Nephron (organoid): ENCODE measurements around the gene PRDM16.

Experiments used
- H3K27ac Mint-ChIP-seq, 3 experiments: 2 replicates each; pipeline ENCODE4 v1.8.0; 2020; ENCODE audit warnings: mixed read lengths in 3 of 3, mild to moderate bottlenecking in 2 of 3, moderate library complexity in 1 of 3
- H3K27me3 Mint-ChIP-seq: 2 replicates; pipeline ENCODE4 v1.8.0; 2021; ENCODE audit warnings: low read depth, mild to moderate bottlenecking, moderate library complexity, mixed read lengths
- H3K36me3 Mint-ChIP-seq: 2 replicates; pipeline ENCODE4 v1.8.0; 2020; ENCODE audit warnings: low read depth, mixed read lengths
- H3K4me1 Mint-ChIP-seq: 2 replicates; pipeline ENCODE4 v1.8.0; 2020; ENCODE audit warnings: mixed read lengths
- H3K4me3 Mint-ChIP-seq, 3 experiments: 2 replicates each; pipeline ENCODE4 v1.8.0; 2020; ENCODE audit warnings: mild to moderate bottlenecking in 3 of 3, mixed read lengths in 3 of 3, moderate library complexity in 2 of 3
- H3K9me3 Mint-ChIP-seq: 2 replicates; pipeline ENCODE4 v1.8.0; 2020; ENCODE audit warnings: mixed read lengths
- TF ChIP-seq, protein P1 (sequence below), 3 experiments: fragments of 200-600 bp; sonication (generic); IDR thresholded peaks; one replicate each; pipeline ENCODE4 v1.5.0; 2021; ENCODE audit warnings: antibody characterized with exemption in 3 of 3; ENCODE audit not compliant: unreplicated experiment in 3 of 3

The PRDM16 gene

DNA sequence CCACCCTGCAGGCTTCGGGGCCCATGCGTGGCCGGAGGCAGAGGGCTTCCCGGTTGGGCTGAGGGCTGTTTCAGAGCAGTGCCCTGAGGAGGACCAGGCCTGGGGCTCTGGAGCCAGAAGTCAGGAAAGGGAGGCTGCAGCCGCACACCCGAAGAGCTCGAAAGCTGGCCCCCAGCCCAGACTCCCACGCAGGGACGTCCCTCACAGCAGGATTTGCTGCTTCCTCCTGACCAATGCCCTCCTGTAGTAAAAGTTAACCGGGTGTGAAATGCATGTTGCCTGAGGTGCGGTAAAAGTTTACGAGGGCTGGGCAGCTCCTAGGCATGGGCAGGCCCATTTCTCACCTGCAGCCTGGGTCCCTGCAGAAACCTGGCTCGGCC is 283.9 kb downstream of the PRDM16 start:
- H3K36me3 Mint-ChIP-seq = no peaks in the 10 kb centered on the region
- TF ChIP-seq, protein P1, sequence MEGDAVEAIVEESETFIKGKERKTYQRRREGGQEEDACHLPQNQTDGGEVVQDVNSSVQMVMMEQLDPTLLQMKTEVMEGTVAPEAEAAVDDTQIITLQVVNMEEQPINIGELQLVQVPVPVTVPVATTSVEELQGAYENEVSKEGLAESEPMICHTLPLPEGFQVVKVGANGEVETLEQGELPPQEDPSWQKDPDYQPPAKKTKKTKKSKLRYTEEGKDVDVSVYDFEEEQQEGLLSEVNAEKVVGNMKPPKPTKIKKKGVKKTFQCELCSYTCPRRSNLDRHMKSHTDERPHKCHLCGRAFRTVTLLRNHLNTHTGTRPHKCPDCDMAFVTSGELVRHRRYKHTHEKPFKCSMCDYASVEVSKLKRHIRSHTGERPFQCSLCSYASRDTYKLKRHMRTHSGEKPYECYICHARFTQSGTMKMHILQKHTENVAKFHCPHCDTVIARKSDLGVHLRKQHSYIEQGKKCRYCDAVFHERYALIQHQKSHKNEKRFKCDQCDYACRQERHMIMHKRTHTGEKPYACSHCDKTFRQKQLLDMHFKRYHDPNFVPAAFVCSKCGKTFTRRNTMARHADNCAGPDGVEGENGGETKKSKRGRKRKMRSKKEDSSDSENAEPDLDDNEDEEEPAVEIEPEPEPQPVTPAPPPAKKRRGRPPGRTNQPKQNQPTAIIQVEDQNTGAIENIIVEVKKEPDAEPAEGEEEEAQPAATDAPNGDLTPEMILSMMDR (IDR thresholded peaks at IDR 0.05; ENCODE audit: unreplicated experiment in 3 of 3) = no peak
- H3K4me3 Mint-ChIP-seq = peak overlapping the region in 1 of 3 experiments; percentile 59
- peaks cover 58% of the 10 kb centered on the region for H3K27me3 Mint-ChIP-seq
- H3K27ac Mint-ChIP-seq = peak overlapping the region in 2 of 3 experiments; percentile 50 to 79
- H3K9me3 Mint-ChIP-seq = no peaks in the 10 kb centered on the region
- H3K4me1 Mint-ChIP-seq = peaks cover 28% of the 10 kb centered on the region

DNA sequence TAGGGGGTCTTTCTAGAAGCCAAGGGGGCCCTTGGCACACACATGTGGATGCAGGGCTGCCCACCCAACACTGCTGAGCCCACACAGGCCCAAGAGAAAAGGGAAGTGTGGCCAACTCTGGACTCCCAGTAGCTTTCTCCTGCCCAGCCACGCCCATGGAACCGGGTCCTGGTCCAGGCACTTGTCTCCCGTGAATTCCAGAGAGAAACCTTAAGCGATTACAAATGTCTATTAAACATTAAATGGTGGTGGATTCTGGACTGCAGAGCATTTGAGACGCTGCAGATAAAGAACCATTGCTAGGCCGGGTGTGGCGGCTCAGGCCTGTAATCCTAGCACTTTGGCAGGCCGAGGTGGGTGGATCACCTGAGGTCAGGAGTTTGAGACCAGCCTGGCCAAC is 284.9 kb downstream of the PRDM16 start:
- H3K4me3 Mint-ChIP-seq = no peak overlapping the region
- H3K4me1 Mint-ChIP-seq = peaks cover 28% of the 10 kb centered on the region
- no peaks in the 10 kb centered on the region for H3K9me3 Mint-ChIP-seq
- TF ChIP-seq, protein P1 (IDR thresholded peaks at IDR 0.05; ENCODE audit: unreplicated experiment in 3 of 3) = no peak
- H3K27me3 Mint-ChIP-seq = peaks cover 61% of the 10 kb centered on the region
- H3K36me3 Mint-ChIP-seq = no peaks in the 10 kb centered on the region
- H3K27ac Mint-ChIP-seq = peak overlapping the region in 1 of 3 experiments; percentile 51

DNA sequence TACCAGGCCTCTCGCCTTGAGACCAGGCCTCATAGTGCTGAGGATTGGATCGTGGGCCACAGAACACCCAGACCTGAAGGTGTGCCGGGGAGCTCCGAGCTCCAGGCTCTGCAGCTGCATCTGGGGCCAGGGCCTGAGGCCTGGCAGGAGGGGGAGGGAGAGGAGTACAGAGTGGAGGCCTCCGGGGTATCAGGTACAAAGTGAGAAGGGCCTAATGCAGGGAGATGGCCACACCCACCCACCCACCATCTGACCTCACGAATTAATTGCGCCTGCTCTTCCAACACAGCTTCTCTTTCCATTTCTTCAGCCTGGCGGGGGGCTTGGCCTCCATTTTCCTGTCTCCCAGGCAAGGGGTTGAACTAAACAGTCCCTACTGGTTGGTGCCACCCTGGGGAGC is 286.1 kb downstream of the PRDM16 start:
- H3K9me3 Mint-ChIP-seq = peaks cover 3% of the 10 kb centered on the region
- H3K36me3 Mint-ChIP-seq = no peaks in the 10 kb centered on the region
- TF ChIP-seq, protein P1 (IDR thresholded peaks at IDR 0.05; ENCODE audit: unreplicated experiment in 3 of 3) = no peak
- peaks cover 64% of the 10 kb centered on the region for H3K27me3 Mint-ChIP-seq
- H3K4me1 Mint-ChIP-seq = peaks cover 37% of the 10 kb centered on the region
- no peak overlapping the region for H3K27ac Mint-ChIP-seq
- H3K4me3 Mint-ChIP-seq = no peak overlapping the region

DNA sequence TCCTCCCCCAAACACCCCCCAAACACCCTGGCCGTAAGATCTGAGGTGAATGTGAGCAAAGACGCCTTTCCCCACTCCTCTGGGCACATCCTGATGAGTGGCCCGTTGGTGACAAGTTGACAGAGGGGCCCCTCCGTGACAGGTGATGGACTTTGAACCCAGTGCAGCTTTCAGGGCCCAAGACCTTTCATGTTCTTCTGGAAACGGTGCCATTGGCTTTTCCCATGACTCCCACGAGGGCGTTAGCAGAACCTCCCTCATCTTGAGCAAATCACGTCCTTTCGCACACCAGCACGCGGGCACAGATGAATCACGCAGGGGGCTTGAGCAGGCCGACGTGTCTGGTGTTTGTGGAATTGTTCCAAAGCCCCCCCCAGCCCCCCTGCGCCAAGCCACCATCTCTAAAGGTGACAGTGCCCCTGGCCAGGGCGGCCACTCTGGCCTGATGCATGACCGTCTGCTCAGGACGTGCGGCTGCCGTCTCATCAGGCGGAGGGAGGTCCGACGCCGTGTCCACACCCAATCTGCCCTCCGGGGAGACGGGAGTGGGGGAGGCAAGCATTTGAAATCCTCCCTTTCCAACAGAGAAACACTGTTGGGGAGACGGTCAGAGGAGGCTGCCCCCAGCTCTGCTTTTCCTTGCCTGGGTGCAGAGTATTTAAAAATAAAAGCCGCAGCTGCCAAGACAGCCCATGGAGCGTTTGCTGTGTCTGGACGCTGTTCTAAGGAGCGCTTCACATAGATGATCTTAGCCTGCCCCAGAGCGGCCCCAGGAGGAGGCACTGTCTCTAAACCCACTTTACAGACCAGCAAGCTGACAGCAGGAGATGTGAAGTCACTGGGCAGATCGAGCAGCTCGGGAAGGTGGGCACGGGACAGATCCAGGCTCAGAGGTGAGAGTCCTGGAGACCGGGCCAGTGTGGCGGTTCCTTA is 287.2 kb downstream of the PRDM16 start:
- TF ChIP-seq, protein P1 (IDR thresholded peaks at IDR 0.05; ENCODE audit: unreplicated experiment in 3 of 3) = no peak
- H3K4me3 Mint-ChIP-seq = no peak overlapping the region
- peaks cover 70% of the 10 kb centered on the region for H3K27me3 Mint-ChIP-seq
- no peak overlapping the region for H3K27ac Mint-ChIP-seq
- peaks cover 3% of the 10 kb centered on the region for H3K9me3 Mint-ChIP-seq
- H3K36me3 Mint-ChIP-seq = no peaks in the 10 kb centered on the region
- H3K4me1 Mint-ChIP-seq = peaks cover 31% of the 10 kb centered on the region

DNA sequence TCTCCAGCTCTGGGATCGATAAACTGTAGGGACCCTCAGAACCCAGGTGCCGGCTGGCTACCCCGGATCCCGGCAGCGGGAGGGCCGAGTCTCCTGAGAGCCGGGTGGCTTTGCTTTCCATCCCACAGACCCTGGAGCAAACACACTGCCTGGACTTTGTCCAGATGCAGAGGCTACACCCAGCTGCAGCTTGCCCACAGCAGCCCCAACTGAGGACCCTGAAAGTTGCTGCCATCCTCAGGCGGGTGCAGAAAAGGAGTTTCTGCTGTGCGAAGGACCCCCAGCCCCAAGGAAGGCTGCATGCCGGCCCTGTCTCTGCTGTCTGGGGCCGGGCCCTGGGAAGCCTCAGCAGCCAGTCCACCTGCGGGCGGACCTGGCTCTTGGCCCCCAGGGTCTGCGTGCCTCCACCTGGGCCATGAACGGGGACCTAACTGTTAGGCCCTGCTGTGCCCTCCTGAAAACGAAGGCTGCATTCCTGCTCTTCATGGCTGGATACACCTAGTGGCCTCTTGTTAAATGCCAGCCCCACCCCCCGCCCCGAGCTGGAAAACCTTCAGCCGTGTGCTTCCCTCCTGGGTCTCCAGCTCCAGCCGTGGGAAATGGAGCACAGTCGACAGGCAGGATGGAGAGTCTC is 287.9 kb downstream of the PRDM16 start:
- Mint-ChIP-seq H3K4me1 (peaks cover 31% of the 10 kb centered on the region), H3K27ac (no peak overlapping the region), H3K4me3 (no peak overlapping the region), H3K9me3 (peaks cover 3% of the 10 kb centered on the region), H3K36me3 (no peaks in the 10 kb centered on the region), H3K27me3 (peaks cover 78% of the 10 kb centered on the region)
- TF ChIP-seq, protein P1 (IDR thresholded peaks at IDR 0.05; ENCODE audit: unreplicated experiment in 3 of 3) = peak in 1 of 3 experiments; percentile 10
